Heart left ventricle (tissue), 13 donors: Measurements from ENCODE around the gene WDR17.

Experiments used
- POLR2A ChIP-seq, 2 donors: fragments of 450-650 bp; IDR thresholded peaks; one replicate each; pipeline ENCODE4 v1.6.1; 2017; ENCODE audit warnings: antibody characterized with exemption in 2 of 2, mild to moderate bottlenecking in 2 of 2, moderate library complexity in 2 of 2
- TF ChIP-seq, protein P1 (sequence below), 12 donors: fragments of 200-600 bp; sonication (generic) in 4 of 12; IDR thresholded peaks; one replicate each; pipeline versions ENCODE4 v1.5.0 to v1.8.0; 2018 to 2022; ENCODE audit warnings: antibody characterized with exemption in 12 of 12, mild to moderate bottlenecking in 5 of 12
- donor health status: ischemic (EF 13 %, LVEDD 7.1; RV severe dilation, severe dysfunction).
- donor health status: DM: no; HTN: yes; CAD: no.
- donor health status: DM: no; HTN: no; CAD: no.
- donor health status: ischemic (EF 25% LVEDD 6.9; RV normal size, moderate dysfunction).
- donor health status: ischemic (EF 25% LVEDD 5.7; RV mildly dilated, moderate dysfunction).
- donor health status: ischemic (EF 35%, LVEDD 5.7; RV mildly dilated, moderate dysfunction).
- donor health status: nonischemic (EF 11% LVEDD 7.7; RV severe dilation, severe dysfunction).
- donor health status: DM: yes; HTN: yes; CAD: no.
- donor health status: PGD.
- donor health status: ischemic (EF 29% LVEDD 5.4; RV normal size, mild dysfunction).
- donor health status: nonischemic (EF 23%, LVEDD 6.1; RV moderate dilation, normal function).

DNA sequence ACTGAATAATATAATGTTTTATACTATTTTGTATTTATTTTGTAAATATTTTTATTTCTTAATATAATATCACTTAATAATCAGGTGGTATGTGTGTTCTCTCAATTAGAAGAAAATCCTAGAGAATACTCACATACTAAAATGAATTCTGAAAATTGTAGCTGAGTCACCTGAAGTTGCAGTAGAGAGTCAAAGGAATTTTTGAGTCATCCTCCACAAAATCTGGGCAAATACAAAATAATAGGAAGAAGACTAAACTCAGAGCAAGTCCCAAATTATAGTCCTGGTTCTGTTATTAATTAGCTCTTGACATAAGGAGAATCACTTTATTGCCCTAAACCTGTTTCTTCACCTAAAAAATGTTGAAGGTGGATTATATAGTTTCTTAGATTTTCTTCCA lies 72.0 kb downstream of the WDR17 start:
- TF ChIP-seq, protein P1, sequence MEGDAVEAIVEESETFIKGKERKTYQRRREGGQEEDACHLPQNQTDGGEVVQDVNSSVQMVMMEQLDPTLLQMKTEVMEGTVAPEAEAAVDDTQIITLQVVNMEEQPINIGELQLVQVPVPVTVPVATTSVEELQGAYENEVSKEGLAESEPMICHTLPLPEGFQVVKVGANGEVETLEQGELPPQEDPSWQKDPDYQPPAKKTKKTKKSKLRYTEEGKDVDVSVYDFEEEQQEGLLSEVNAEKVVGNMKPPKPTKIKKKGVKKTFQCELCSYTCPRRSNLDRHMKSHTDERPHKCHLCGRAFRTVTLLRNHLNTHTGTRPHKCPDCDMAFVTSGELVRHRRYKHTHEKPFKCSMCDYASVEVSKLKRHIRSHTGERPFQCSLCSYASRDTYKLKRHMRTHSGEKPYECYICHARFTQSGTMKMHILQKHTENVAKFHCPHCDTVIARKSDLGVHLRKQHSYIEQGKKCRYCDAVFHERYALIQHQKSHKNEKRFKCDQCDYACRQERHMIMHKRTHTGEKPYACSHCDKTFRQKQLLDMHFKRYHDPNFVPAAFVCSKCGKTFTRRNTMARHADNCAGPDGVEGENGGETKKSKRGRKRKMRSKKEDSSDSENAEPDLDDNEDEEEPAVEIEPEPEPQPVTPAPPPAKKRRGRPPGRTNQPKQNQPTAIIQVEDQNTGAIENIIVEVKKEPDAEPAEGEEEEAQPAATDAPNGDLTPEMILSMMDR (IDR thresholded peaks at IDR 0.05): no peak
- TF ChIP-seq POLR2A (IDR thresholded peaks at IDR 0.05): no peak
